ENCODE data around the gene TUBB2B.

DNA sequence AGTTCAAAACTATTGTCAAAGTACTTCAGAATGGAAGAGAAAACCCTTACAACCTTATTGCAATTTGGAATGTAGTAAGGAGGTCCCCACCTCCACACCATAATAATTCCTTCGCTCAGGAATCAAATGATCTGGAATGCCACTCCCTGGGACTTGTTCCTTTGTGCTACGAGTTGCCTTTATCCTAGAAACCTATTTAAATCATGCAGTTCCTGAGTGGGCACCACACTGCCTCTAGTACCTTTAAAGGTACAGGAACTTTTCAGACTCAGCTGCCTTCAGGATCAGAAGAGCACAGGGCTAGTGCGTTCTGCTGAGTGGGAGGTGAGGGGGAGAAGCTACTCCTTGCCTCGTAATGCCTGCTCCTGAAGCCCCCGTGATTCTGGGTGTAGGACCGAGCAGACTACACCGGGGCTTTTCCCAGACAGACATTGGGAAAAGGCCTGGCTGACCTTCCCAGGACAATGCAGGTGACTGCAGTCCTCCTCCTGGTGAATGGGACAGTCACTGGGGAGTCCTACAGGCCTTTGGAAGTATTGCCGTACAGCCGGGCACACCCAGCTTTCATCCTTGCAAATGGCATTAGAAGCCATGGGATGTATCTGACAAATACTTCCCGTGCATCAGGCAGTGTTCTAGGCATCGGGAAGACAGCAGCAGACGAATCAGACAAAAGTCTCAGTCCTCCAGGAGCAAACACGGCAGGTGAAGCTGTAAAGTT, 11.8 kb upstream of the TUBB2B start:
- TF ChIP-seq SIN3A (IDR thresholded peaks at IDR 0.05; ENCODE audit: borderline replicate concordance, insufficient read depth, low read length) (no peak), TAF1 (IDR thresholded peaks at IDR 0.05; ENCODE audit: borderline replicate concordance, insufficient read depth, low read length) (no peak)
- TF ChIP-seq, protein P1, sequence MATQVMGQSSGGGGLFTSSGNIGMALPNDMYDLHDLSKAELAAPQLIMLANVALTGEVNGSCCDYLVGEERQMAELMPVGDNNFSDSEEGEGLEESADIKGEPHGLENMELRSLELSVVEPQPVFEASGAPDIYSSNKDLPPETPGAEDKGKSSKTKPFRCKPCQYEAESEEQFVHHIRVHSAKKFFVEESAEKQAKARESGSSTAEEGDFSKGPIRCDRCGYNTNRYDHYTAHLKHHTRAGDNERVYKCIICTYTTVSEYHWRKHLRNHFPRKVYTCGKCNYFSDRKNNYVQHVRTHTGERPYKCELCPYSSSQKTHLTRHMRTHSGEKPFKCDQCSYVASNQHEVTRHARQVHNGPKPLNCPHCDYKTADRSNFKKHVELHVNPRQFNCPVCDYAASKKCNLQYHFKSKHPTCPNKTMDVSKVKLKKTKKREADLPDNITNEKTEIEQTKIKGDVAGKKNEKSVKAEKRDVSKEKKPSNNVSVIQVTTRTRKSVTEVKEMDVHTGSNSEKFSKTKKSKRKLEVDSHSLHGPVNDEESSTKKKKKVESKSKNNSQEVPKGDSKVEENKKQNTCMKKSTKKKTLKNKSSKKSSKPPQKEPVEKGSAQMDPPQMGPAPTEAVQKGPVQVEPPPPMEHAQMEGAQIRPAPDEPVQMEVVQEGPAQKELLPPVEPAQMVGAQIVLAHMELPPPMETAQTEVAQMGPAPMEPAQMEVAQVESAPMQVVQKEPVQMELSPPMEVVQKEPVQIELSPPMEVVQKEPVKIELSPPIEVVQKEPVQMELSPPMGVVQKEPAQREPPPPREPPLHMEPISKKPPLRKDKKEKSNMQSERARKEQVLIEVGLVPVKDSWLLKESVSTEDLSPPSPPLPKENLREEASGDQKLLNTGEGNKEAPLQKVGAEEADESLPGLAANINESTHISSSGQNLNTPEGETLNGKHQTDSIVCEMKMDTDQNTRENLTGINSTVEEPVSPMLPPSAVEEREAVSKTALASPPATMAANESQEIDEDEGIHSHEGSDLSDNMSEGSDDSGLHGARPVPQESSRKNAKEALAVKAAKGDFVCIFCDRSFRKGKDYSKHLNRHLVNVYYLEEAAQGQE (IDR thresholded peaks at IDR 0.05; ENCODE audit: insufficient read depth in 1 of 2, low read depth in 2 of 2, low read length in 2 of 2) = no peak
